ENCODE measurements around the gene DLG2.

DNA sequence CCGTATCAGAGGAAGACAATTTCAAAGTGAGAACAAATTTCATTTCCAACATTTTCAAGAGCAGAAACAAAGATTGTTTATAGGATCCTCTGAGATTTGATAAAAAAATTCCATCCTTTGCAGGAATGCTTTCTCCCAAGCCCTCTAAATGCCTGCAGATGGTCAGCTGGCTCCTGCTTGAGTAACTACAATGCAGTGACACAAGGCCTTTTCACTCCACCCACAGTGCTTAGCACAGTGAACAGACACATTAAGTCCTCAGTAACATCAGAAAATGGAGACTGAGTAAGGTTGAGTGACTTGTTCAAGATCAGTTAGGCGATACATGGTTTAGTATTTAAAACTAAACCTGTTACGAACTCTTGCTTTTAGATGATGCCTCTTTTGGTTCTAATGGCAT, 1813.8 kb downstream of the DLG2 start:
- TF ChIP-seq CTCF (IDR thresholded peaks at IDR 0.05) (no peak), POLR2AphosphoS5 (IDR thresholded peaks at IDR 0.05) (no peak), POLR2A (IDR thresholded peaks at IDR 0.05) (no peak), EP300 (IDR thresholded peaks at IDR 0.05) (no peak)

Measured in sigmoid colon (tissue), 4 donors.